ENCODE results near the gene PHKB.

GRCh38 chr16:47553853-47554564 is 92.9 kb downstream of the PHKB start:
- TF ChIP-seq EZH2 (IDR thresholded peaks at IDR 0.05; ENCODE audit: insufficient read depth, low read length), result no peak
- no peak for TF ChIP-seq CTCF (IDR thresholded peaks at IDR 0.05; ENCODE audit: insufficient read depth, low read depth, low read length)
